Panc1 (cell line): ENCODE measurements around the gene GALNT11. TPM values are rescaled to one million over a fixed set of nuclear protein-coding genes. Genes with fewer than 3 reads are reported as not detected.

Source experiments
- ATAC-seq: fragments of 200-7000 bp; cut with Tn5 transposase; 2 replicates; pipeline ENCODE4 v1.9.1; 2020; ENCODE audit warnings: mild to moderate bottlenecking, moderate library complexity
- BruUV-seq: library from RNA; stranded (reverse); fragments of 400-500 nt; replicated peaks from 2 replicates; lab custom pipeline; 2021; lab: Mats Ljungman, UMichigan
- CTCF ChIA-PET: fragments of 300-600 bp; sonication (Branson Sonifier 250); formaldehyde crosslinking; loops from one replicate; lab custom pipeline; 2022; ENCODE audit warnings: antibody characterized with exemption; lab: Charles Lee
- POLR2A ChIA-PET: fragments of 300-600 bp; sonication (Branson Sonifier 250); formaldehyde crosslinking; loops from one replicate; lab custom pipeline; 2022; ENCODE audit warnings: antibody characterized with exemption; lab: Charles Lee
- DNase-seq: peaks from one replicate; pipeline ENCODE4 v3.0.0-alpha.2; 2010; ENCODE audit warnings: low read depth, low spot score
- H3K27ac ChIP-seq: 2 replicates; pipeline ENCODE4 v1.5.1; 2011; ENCODE audit warnings: mild to moderate bottlenecking, low read length, inconsistent platforms
- H3K27me3 ChIP-seq: fragments of 200-500 bp; sonication (Bioruptor generic); 2 replicates; pipeline ENCODE4 v1.6.0; 2014; ENCODE audit warnings: low read length, inconsistent platforms; ENCODE audit not compliant: control insufficient read depth, insufficient read depth
- H3K36me3 ChIP-seq: fragments of 200-500 bp; sonication (Bioruptor generic); 2 replicates; pipeline ENCODE4 v1.5.1; 2014; ENCODE audit warnings: inconsistent platforms, mild to moderate bottlenecking, low read length, moderate library complexity; ENCODE audit not compliant: control insufficient read depth, insufficient read depth
- H3K4me1 ChIP-seq: 2 replicates; pipeline ENCODE4 v1.5.1; 2011; ENCODE audit warnings: inconsistent platforms, mild to moderate bottlenecking, low read length, moderate library complexity; ENCODE audit not compliant: control insufficient read depth, insufficient read depth
- H3K4me3 ChIP-seq, 2 experiments: 2 replicates each; pipeline ENCODE4 v1.5.1; 2011 to 2012; ENCODE audit warnings: low read depth in 2 of 2, low read length in 2 of 2, mild to moderate bottlenecking in 2 of 2, inconsistent platforms in 1 of 2, moderate library complexity in 1 of 2
- H3K9me3 ChIP-seq: fragments of 200-500 bp; sonication (Bioruptor generic); 2 replicates; pipeline ENCODE4 v1.5.1; 2014; ENCODE audit warnings: low read depth, mild to moderate bottlenecking, inconsistent platforms, low read length, moderate library complexity; ENCODE audit not compliant: control insufficient read depth, insufficient read depth
- POLR2AphosphoS5 ChIP-seq: IDR thresholded peaks from 2 replicates; pipeline ENCODE4 v1.6.1; 2012; ENCODE audit warnings: mild to moderate bottlenecking, low read depth, low read length, moderate library complexity
- SIN3A ChIP-seq: IDR thresholded peaks from 2 replicates; pipeline ENCODE4 v1.6.1; 2012; ENCODE audit warnings: low read depth, mild to moderate bottlenecking, low read length, moderate library complexity, borderline replicate concordance; ENCODE audit not compliant: insufficient read depth
- TCF7L2 ChIP-seq: IDR thresholded peaks from 2 replicates; pipeline ENCODE4 v1.6.1; 2011; ENCODE audit warnings: mild to moderate bottlenecking, low read depth, low read length, inconsistent platforms
- in situ Hi-C: cut with HindIII; loops from 2 replicates; pipeline ENCODE4 v1.10.0; 2016; ENCODE audit warnings: low sequenced_read_pairs, low pct_unique_long_range_greater_than_20kb
- intact Hi-C: fragments of 100-400 bp; cut with micrococcal nuclease; formaldehyde crosslinking; loops from one replicate; pipeline ENCODE4 v1.10.0; 2022; ENCODE audit not compliant: unreplicated experiment
- total RNA-seq: library from RNA; stranded (reverse); gene quantifications from one replicate; pipeline ENCODE4 v1.2.1, GENCODE V29; 2021; ENCODE audit not compliant: unreplicated experiment
- TF ChIP-seq, protein P1 (sequence below), 2 experiments: IDR thresholded peaks; 2 replicates each; pipeline ENCODE4 v1.6.1; 2011 to 2012; ENCODE audit warnings: low read depth in 2 of 2, control low read depth in 1 of 2, low read length in 1 of 2, mild to moderate bottlenecking in 1 of 2, moderate library complexity in 1 of 2; ENCODE audit not compliant: insufficient read depth in 1 of 2
- TF ChIP-seq, protein P2 (sequence below): fragments of 450-650 bp; IDR thresholded peaks from 2 replicates; pipeline ENCODE4 v1.5.1; 2017; ENCODE audit warnings: mild to moderate bottlenecking

Gene GALNT11
- total RNA-seq, 1 experiment from 2014 or later, result 48.7 TPM

DNA sequence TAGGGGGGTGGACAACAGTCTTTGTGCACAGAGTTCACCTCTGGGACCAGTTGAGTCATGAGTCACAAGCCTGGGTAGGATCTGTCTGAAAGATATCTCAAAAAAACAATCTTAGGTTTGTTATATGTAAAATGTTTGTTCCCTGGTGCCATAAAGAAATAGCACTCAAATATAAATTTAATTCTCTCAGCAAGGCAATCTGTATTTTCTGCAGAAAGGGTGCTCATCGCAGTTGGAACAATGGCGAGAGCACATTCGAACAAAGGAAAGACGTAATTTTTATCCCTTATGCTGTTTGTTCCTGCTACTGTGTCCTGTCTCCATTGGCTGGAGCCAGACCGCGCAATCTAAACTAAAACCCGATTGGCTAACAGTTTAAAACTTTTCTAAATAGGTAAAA, 63.7 kb downstream of the GALNT11 start:
- Histone ChIP-seq H3K4me1 (no peaks in the 10 kb centered on the region), H3K9me3 (peaks cover 21% of the 10 kb centered on the region; the same call in 1 of the 2 replicates), H3K27ac (no peak overlapping the region), H3K36me3 (no peaks in the 10 kb centered on the region), H3K4me3 (no peak overlapping the region), H3K27me3 (no peaks in the 10 kb centered on the region)
- ATAC-seq (no peak), DNase-seq (no peak)
- no peak for TF ChIP-seq SIN3A
- TF ChIP-seq, protein P1, sequence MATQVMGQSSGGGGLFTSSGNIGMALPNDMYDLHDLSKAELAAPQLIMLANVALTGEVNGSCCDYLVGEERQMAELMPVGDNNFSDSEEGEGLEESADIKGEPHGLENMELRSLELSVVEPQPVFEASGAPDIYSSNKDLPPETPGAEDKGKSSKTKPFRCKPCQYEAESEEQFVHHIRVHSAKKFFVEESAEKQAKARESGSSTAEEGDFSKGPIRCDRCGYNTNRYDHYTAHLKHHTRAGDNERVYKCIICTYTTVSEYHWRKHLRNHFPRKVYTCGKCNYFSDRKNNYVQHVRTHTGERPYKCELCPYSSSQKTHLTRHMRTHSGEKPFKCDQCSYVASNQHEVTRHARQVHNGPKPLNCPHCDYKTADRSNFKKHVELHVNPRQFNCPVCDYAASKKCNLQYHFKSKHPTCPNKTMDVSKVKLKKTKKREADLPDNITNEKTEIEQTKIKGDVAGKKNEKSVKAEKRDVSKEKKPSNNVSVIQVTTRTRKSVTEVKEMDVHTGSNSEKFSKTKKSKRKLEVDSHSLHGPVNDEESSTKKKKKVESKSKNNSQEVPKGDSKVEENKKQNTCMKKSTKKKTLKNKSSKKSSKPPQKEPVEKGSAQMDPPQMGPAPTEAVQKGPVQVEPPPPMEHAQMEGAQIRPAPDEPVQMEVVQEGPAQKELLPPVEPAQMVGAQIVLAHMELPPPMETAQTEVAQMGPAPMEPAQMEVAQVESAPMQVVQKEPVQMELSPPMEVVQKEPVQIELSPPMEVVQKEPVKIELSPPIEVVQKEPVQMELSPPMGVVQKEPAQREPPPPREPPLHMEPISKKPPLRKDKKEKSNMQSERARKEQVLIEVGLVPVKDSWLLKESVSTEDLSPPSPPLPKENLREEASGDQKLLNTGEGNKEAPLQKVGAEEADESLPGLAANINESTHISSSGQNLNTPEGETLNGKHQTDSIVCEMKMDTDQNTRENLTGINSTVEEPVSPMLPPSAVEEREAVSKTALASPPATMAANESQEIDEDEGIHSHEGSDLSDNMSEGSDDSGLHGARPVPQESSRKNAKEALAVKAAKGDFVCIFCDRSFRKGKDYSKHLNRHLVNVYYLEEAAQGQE (IDR thresholded peaks at IDR 0.05; ENCODE audit: insufficient read depth in 1 of 2, low read depth in 2 of 2, low read length in 1 of 2), result no peak
- TF ChIP-seq, protein P2, sequence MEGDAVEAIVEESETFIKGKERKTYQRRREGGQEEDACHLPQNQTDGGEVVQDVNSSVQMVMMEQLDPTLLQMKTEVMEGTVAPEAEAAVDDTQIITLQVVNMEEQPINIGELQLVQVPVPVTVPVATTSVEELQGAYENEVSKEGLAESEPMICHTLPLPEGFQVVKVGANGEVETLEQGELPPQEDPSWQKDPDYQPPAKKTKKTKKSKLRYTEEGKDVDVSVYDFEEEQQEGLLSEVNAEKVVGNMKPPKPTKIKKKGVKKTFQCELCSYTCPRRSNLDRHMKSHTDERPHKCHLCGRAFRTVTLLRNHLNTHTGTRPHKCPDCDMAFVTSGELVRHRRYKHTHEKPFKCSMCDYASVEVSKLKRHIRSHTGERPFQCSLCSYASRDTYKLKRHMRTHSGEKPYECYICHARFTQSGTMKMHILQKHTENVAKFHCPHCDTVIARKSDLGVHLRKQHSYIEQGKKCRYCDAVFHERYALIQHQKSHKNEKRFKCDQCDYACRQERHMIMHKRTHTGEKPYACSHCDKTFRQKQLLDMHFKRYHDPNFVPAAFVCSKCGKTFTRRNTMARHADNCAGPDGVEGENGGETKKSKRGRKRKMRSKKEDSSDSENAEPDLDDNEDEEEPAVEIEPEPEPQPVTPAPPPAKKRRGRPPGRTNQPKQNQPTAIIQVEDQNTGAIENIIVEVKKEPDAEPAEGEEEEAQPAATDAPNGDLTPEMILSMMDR, result no peak
- TF ChIP-seq POLR2AphosphoS5, result no peak
- TF ChIP-seq TCF7L2, result no peak
- intact Hi-C loops (no loop called here), in situ Hi-C loops (no loop called here)
- ChIA-PET POLR2A (no interaction called here), CTCF (no interaction called here)
- no TSS peak for BruUV-seq

DNA sequence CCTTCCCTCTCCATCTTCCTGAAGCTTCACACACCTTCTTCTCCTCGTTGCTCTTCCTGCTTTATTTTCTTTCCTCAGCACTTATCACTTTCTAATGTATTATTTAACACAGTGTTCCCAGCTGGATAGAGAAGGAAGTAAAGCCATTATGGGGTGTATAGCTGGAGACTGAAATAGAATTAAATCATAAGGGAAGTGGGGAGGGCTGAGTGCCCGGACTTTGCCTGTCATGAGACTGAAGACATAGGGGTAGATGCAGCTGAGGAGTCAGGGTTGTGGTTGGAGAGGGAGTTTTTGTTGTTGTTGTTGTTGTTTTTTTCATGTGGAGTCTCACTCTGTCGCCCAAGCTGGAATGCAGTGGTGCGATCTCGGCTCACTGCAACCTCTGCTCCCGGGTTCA, 65.3 kb downstream of the GALNT11 start:
- intact Hi-C loops, result no loop called here
- DNase-seq, result no peak
- no peaks in the 10 kb centered on the region for H3K27me3 ChIP-seq
- H3K9me3 ChIP-seq, result peaks cover 21% of the 10 kb centered on the region; the same call in 1 of the 2 replicates
- H3K27ac ChIP-seq, result no peak overlapping the region
- POLR2A ChIA-PET, result no interaction called here
- no peak overlapping the region for H3K4me3 ChIP-seq
- in situ Hi-C loops, result no loop called here
- no peak for ATAC-seq
- H3K4me1 ChIP-seq, result no peaks in the 10 kb centered on the region
- CTCF ChIA-PET, result no interaction called here
- BruUV-seq, result no TSS peak
- no peak for TF ChIP-seq TCF7L2
- TF ChIP-seq, protein P1 (IDR thresholded peaks at IDR 0.05; ENCODE audit: insufficient read depth in 1 of 2, low read depth in 2 of 2, low read length in 1 of 2), result no peak
- TF ChIP-seq POLR2AphosphoS5, result no peak
- TF ChIP-seq, protein P2, result no peak
- TF ChIP-seq SIN3A, result no peak
- H3K36me3 ChIP-seq, result no peaks in the 10 kb centered on the region; the same call in 1 of the 2 replicates
